ENCODE measurements around the gene SCN5A.

Gene SCN5A

GRCh38 chr3:38534180-38534579, 115.3 kb downstream of the SCN5A start:
- DNase-seq, result no peak

- no peak for DNase-seq
Observed at GRCh38 chr3:38533285-38533976, 116.1 kb downstream of the SCN5A start.

- no peak for DNase-seq
Observed at GRCh38 chr3:38532529-38532928, 117.0 kb downstream of the SCN5A start.

GRCh38 chr3:38528457-38528856, 121.0 kb downstream of the SCN5A start:
- DNase-seq, result no peak

GRCh38 chr3:38526792-38527191, 122.7 kb downstream of the SCN5A start:
- no peak for DNase-seq

GRCh38 chr3:38524141-38524739, 125.2 kb downstream of the SCN5A start:
- no peak for DNase-seq

GRCh38 chr3:38522002-38522401, 127.5 kb downstream of the SCN5A start:
- DNase-seq, result no peak

DNA sequence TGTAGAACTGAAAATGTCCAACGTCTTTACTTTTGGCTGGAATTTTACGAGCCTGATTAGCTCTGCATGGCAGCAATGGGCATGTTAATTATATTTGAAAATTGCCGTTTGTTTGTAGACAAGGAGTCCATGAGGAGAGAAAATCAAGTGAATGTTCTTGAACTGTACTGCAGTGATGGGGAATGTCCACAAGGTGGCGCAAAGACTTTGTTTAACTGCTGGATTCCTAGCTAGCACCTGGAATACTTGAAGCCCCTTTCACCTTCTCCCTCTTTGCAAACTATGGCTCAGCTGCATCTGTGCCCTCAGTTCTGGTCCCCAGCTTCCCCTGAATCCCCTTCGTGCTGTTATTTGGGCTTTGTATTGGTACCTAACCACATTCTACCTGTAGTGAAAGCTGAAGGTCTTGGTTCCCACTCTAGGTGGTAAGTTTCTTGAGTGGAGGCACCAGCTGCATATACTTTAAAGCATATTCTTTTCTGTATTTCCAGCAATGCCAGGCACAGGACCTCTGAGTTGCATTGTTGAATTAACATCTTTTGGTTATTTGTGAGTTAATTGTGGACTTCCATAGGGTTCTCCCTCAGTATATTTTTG, 128.0 kb downstream of the SCN5A start:
- peak; percentile 48 for DNase-seq

DNA sequence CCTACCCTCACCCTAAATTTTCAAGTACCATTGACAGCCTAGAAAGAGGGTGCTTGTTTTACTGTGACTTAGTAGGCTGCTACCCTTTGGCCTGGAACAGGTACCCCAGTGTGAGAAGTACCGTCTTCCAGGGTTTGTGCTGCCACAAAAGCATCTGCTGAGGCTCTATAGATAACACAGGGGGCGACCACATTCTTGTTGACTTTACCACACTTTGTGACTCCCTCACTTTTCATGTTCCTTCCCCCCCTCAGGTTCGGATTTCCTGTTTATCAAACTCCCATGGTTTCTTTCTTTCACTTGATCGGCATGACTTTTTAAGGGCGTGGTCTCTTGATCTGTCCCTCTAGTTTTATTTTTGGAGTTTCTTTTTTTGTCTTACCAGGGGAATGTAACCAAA, 129.8 kb downstream of the SCN5A start:
- DNase-seq, result no peak

DNA sequence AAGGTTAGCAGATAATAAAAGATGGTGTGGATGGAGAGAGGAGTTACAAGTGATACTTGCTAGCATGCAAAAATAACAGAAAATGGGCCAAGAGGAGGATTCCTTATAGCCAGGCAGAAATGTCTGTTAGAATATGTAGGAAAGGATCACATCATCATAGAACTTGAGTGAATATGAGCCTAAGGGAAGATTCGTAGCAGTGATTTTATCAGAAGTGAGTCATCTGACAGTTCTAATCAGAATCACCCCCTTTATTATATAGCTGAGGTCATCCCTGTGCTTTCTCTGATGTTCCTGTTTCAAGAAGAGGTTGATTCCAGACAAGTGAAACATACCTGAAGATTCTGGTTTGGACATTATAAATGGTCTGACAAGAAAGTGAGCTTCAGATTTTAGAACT, 130.5 kb downstream of the SCN5A start:
- no peak for DNase-seq

- DNase-seq, result no peak
Observed at GRCh38 chr3:38516669-38517068, 132.8 kb downstream of the SCN5A start.

- no peak for DNase-seq
Observed at GRCh38 chr3:38515367-38515766, 134.1 kb downstream of the SCN5A start.

GRCh38 chr3:38511546-38511945, 137.9 kb downstream of the SCN5A start:
- no peak for DNase-seq

DNA sequence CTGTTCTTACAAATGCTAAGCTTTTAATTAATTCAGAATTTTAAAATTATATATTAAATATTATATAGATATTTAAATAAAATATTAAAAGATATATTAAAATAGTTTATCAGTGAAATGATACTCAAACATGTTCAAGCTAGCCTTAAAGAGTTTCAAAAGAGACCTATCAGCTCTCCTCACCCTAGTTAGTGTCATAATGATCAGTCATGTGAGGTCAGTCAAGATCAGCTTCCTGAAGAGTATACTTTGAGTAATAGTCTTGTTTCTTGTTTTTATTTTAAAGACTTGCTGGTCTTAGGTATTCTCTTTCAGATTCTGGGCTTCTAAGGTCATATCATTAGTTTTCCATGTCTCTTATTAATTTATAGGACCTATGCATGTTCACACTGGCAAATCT, 138.9 kb downstream of the SCN5A start:
- no peak for DNase-seq

DNA sequence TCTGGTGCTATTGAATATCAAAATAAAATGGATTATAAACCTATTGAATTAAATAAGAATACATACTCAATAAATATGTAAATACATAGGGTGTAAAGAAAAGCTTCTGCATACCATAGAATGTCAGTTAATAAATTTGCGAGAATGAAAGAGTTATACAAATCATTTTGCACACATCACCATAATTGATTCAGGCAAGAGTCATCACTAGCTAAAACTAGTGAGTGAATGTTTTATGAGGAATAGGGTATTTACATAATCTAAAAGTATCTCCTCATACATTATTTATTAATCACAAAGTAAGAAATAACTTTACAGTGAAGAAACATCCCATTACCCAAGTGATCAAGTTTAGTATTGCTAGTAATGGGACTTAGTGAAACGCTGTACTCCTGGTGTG, 139.8 kb downstream of the SCN5A start:
- no peak for DNase-seq

- no peak for DNase-seq
Observed at GRCh38 chr3:38507120-38507519, 142.4 kb downstream of the SCN5A start.

DNA sequence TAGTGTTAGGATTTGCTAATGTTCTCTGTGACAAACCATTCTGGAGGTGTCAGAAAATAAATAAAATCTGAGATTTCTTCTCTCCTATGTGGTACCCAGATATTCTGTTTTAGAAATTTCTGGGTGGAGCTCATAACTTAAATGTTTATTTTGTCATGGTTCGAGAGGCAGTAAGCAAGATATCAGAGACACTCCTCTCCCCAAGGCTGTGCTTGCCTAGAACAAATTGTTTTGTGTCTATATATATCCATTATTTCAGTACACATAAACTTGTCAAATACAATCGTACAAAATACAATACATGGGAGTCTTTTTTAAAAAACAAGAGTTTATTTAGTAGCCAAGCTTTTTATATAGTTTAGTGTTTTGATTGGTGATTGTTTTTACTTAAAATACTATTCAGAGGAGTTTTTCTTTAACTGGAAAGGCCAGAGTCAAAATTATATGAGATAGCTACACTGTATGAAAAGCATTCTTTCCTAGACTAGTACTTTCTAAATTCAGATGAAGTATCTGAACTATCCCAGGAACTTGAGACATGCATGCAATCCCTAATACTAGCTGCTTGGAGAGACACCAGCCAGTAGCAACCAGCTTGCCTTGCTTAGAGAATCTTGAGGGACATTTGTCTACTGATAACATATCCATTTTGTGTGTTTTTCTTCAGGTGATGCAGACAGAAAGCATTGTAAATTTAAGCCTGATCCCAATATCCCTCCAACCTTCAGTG, 148.6 kb downstream of the SCN5A start:
- no peak for DNase-seq

Measured in T-helper 9 cell (primary cell).